HUES48 (cell line): ENCODE data around the gene SLC25A51.

Experiments
- H3K27ac ChIP-seq: one replicate; pipeline ENCODE4 v1.7.0; 2013; ENCODE audit warnings: low read depth, low read length, inconsistent platforms
- H3K27me3 ChIP-seq: 2 replicates; pipeline ENCODE4 v1.6.1; 2013; ENCODE audit warnings: mild to moderate bottlenecking, low read length; ENCODE audit not compliant: control insufficient read depth, insufficient read depth
- H3K36me3 ChIP-seq: 2 replicates; pipeline ENCODE4 v1.6.1; 2013; ENCODE audit warnings: low read length; ENCODE audit not compliant: control insufficient read depth, insufficient read depth
- H3K4me1 ChIP-seq: 2 replicates; pipeline ENCODE4 v1.6.1; 2013; ENCODE audit warnings: mild to moderate bottlenecking, low read length; ENCODE audit not compliant: control insufficient read depth, insufficient read depth
- H3K4me3 ChIP-seq: 2 replicates; pipeline ENCODE4 v1.5.1; 2013; ENCODE audit warnings: mild to moderate bottlenecking, low read depth, low read length
- H3K9ac ChIP-seq: 2 replicates; pipeline ENCODE4 v1.6.1; 2013; ENCODE audit warnings: mild to moderate bottlenecking, low read depth, low read length, moderate library complexity
- H3K9me3 ChIP-seq: 2 replicates; pipeline ENCODE4 v1.6.1; 2013; ENCODE audit warnings: low read length; ENCODE audit not compliant: control insufficient read depth, insufficient read depth

SLC25A51 gene

DNA sequence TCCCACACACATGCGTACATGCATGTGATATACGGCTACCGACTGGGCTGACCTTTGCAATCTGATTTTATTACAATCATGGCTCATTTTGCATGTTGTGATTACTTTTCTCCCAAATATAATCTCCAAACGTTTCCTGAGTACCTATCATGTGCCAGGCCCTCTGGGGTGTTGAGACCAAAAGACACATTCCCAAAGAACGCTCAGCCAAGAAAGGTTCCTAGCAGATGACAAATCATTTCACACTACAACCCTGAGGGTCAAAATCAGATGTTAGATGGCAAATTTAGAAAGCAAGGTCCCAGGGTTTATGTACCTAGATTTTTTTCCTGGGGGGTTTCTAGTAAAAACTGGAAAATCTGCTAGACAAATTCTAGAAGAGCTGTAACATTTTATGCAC lies 32.4 kb upstream of the SLC25A51 start:
- H3K9ac ChIP-seq = no peak overlapping the region
- no peak overlapping the region for H3K27ac ChIP-seq
- H3K4me3 ChIP-seq = no peak overlapping the region
- H3K9me3 ChIP-seq = no peaks in the 10 kb centered on the region
- no peaks in the 10 kb centered on the region for H3K27me3 ChIP-seq
- no peaks in the 10 kb centered on the region for H3K4me1 ChIP-seq
- H3K36me3 ChIP-seq = no peaks in the 10 kb centered on the region

DNA sequence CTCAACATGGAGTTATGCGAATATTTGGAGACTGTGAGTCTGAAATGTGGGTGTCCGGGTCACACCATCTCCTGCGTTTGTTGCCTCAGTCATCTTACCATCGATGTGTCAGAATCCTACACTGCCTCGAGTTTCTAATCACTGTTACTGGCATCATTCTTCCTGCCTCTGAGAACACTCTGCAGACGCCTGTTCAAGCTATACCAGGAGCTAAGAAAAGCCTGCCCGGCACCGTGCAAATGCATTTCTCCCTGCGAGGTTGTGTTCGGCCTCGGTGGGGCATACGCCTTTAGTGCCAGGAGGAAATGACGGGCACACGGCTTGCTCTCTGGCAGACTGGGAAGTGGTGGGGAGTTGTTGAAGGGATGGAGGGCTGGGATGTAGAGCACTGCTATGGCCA lies 31.2 kb upstream of the SLC25A51 start:
- Histone ChIP-seq H3K27ac (no peak overlapping the region), H3K4me1 (no peaks in the 10 kb centered on the region), H3K4me3 (no peak overlapping the region), H3K9ac (no peak overlapping the region), H3K27me3 (no peaks in the 10 kb centered on the region), H3K9me3 (no peaks in the 10 kb centered on the region), H3K36me3 (no peaks in the 10 kb centered on the region)

DNA sequence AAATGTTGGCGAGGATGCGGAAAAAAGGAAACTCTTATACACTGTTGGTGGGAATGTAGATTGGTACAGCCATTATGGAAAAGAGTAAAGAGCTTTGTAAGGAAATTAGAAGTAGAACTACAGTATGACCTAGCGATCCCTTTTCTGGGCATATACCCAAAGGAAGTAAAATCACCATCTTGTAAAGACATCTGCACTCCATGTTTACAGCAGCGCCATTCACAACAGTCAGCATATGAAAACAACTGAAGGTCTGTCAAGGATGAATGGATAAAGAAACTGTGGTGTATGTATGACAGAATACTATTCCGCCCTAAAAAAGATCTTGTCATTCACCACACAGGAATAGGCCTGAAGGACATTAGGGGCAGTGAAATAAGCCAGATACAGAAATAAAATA lies 27.7 kb upstream of the SLC25A51 start:
- Histone ChIP-seq H3K27ac (no peak overlapping the region), H3K9me3 (no peaks in the 10 kb centered on the region), H3K36me3 (no peaks in the 10 kb centered on the region), H3K4me3 (no peak overlapping the region), H3K27me3 (no peaks in the 10 kb centered on the region), H3K9ac (no peak overlapping the region), H3K4me1 (no peaks in the 10 kb centered on the region)

DNA sequence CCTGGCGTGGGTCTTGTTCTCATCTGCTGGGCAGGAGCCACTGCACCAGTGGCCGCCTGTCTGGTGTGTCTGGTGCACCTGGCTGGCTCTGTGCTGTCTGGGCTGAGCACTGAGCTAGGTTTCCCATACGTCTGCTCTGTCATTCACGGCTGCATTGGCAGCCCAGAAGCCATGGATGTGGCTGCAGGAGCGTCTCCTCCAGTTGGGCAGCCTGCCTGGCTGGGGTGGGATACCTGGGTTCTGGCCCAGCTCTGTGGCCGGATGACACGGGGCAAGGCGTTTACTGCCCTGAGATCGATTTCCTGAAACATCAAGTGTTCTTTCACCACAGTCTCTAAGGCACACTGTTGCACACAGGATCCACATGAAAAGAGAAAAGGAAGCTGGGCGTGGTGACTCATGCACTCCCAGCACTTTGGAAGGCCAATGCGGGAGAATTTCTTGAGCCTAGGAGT lies 25.5 kb upstream of the SLC25A51 start:
- Histone ChIP-seq H3K4me3 (no peak overlapping the region), H3K9ac (no peak overlapping the region), H3K27me3 (no peaks in the 10 kb centered on the region), H3K9me3 (no peaks in the 10 kb centered on the region), H3K36me3 (no peaks in the 10 kb centered on the region), H3K27ac (no peak overlapping the region), H3K4me1 (no peaks in the 10 kb centered on the region)

DNA sequence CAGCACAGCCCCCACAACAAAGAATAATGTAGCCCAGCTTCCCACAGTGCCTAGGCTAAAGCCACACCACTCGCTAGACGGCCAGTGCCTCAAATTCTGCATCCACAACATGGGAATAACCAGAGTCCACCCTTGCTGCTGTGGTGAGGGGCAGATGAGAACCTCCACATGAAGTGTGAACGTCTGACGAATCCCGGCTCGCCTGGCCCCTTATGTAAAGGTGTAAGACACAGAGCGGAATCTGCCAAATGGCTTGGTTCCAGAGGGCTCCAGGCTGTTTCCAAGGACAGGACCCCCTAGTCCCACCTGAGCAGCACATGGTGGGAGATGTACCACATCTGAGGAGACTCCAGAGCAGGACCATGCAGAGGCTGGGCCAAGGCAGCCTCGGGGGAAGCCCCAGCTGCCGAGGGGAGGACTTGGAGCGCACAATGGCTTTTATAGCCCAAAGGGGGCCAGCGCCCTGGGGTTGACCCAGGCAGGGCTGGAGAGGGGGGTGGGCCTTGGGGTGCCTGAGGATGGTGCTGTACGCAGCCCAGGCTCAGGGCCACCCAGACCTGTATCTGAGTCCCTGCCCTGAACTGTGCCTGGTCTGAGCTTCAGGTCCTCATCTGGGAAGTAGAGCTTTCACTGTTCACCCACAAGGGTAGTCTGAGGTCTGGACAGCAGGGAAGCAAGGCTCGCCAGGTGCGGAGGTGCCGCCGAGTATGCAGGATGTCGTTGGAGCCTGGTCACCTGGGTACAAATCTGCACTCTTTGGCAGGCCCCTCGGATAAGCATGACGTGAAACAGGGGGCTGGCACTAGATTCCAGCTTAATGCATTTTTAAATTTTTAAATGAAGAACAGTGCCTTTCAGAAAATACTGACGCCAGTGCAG lies 24.9 kb upstream of the SLC25A51 start:
- no peaks in the 10 kb centered on the region for H3K27me3 ChIP-seq
- H3K4me3 ChIP-seq = no peak overlapping the region
- H3K27ac ChIP-seq = no peak overlapping the region
- H3K9ac ChIP-seq = no peak overlapping the region
- no peaks in the 10 kb centered on the region for H3K9me3 ChIP-seq
- H3K36me3 ChIP-seq = no peaks in the 10 kb centered on the region
- no peaks in the 10 kb centered on the region for H3K4me1 ChIP-seq

DNA sequence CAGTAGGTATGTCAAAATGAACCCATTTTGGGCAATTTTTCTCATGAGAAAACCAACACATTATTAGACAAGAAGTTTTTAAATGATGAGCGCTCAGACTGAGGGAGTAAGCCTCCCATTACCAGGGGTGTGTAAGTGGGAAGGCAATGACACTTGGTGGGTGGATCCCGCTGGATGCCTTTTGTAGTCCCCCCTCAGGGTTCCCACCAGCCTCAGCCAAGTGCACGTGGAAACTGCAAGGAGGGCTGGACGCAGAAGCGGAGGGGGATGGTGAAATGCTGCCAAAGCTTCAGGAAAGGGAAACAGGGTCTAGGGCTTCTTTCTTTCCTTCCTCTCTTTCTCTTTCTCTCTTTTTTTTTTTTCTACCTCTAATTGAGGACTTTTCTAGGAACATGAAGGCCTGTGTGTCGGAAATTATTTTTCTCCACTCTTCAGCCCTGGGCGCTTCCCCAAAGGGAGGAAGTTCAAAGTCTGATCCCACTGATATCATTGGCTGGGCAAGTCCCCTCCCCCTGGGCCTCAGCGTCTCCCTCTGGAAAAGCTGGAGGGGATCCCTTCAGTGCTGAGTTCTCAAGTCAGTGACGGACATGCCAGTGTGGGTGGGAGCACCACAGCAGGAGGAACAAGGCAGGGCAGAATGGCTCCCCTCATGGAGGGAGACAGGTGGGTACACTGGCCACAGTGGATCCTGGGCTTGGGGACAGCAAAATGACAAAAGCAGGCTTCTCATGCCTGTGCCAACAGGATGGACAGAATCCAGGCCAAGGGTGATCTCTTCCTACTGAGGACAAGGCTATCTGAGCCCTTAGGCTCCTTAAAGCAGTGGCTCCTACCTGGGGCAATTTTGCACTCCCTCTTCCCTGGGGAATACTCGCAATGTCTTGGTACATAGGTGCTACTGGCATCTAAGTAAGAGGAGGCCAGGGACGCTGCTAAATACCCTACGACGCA lies 23.9 kb upstream of the SLC25A51 start:
- no peaks in the 10 kb centered on the region for H3K36me3 ChIP-seq
- H3K27ac ChIP-seq = no peak overlapping the region
- no peaks in the 10 kb centered on the region for H3K9me3 ChIP-seq

DNA sequence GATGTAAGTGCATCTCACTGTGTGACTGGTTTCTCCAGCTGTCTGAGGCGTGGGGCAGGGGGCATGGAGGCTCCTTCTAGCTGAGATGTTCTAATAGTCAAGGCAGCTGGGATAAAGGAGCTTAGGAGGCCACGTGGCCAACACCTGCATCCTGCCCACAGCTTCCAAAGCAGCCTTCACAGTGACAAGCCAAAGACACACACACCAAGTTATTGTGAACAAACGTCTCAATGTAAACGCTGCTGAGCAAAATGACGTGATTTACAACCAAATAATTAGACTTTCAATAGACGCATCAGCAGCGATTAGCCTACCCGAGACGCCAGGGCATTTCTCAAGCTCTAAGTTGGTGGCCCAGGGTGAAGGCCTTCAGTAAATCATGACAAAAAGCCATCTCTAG lies 23.2 kb upstream of the SLC25A51 start:
- no peak overlapping the region for H3K27ac ChIP-seq
- no peaks in the 10 kb centered on the region for H3K36me3 ChIP-seq
- H3K27me3 ChIP-seq = no peaks in the 10 kb centered on the region
- H3K9ac ChIP-seq = no peak overlapping the region
- no peak overlapping the region for H3K4me3 ChIP-seq
- peaks cover 4% of the 10 kb centered on the region; the same call in 1 of the 2 replicates for H3K4me1 ChIP-seq
- no peaks in the 10 kb centered on the region for H3K9me3 ChIP-seq

More for the DNA sequence above, 23.9 kb upstream of the SLC25A51 start:
- no peak overlapping the region for H3K4me3 ChIP-seq
- no peaks in the 10 kb centered on the region for H3K27me3 ChIP-seq
- H3K4me1 ChIP-seq = peaks cover 4% of the 10 kb centered on the region; the same call in 1 of the 2 replicates
- H3K9ac ChIP-seq = no peak overlapping the region

GRCh38 chr9:37926737-37927118 lies 22.8 kb upstream of the SLC25A51 start:
- Histone ChIP-seq H3K36me3 (no peaks in the 10 kb centered on the region), H3K9me3 (no peaks in the 10 kb centered on the region), H3K4me1 (peaks cover 4% of the 10 kb centered on the region; the same call in 1 of the 2 replicates), H3K4me3 (no peak overlapping the region), H3K27me3 (no peaks in the 10 kb centered on the region), H3K27ac (no peak overlapping the region), H3K9ac (no peak overlapping the region)

DNA sequence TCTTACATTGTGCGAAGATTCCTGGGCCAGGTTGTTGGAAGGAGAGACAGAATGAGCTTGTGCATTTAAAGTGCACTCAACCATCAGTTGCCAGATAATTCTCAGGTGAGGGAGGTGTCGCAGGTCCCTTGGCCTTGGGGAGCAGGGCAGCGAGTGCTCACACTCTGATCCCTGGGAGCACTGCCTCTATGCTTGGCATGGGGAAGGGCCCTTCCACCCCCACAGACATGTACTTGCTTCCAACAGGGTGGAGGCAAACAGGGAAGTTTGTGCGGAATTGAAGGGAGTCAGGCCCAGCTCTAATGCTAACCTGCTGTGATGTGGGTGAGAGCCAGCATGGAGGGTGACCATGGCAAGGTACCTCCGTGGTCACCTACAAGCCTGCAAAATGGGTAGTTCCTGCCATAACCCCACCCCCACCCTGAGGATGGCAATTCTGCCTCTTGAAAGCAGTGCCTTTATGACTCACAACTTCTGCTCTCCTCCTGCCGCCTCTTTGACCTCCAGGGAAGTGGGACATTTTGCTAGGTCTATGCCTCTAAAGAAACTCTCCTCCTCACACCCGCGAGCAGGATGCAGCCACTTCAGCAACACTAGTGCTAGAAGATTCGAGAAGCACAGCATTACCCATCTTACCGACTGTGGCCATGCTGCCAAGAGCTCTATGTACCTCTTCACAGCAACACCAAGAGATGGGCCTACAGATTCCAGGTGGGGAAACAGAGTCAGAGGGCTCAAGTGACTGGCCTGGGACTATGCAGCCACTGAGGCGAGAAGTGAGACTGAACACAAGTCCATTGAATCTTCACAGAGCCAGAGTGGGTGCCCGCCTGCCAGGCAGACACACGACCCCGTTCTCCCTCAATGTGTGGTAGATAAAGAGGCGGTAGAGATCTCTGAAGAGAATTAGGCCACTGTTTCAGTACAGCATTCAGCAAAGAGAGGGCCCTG lies 22.1 kb upstream of the SLC25A51 start:
- Histone ChIP-seq H3K9me3 (no peaks in the 10 kb centered on the region), H3K27me3 (no peaks in the 10 kb centered on the region), H3K27ac (no peak overlapping the region), H3K36me3 (no peaks in the 10 kb centered on the region), H3K4me1 (peaks cover 4% of the 10 kb centered on the region; the same call in 1 of the 2 replicates), H3K4me3 (no peak overlapping the region), H3K9ac (no peak overlapping the region)

- Histone ChIP-seq H3K27ac (no peak overlapping the region), H3K4me3 (no peak overlapping the region), H3K36me3 (no peaks in the 10 kb centered on the region), H3K27me3 (no peaks in the 10 kb centered on the region), H3K9ac (no peak overlapping the region), H3K4me1 (peaks cover 10% of the 10 kb centered on the region), H3K9me3 (no peaks in the 10 kb centered on the region)
Measured at GRCh38 chr9:37925006-37925405, 21.1 kb upstream of the SLC25A51 start.
